GM21526 (cell line): ENCODE measurements around the gene SNAI1.
"Not testable (repeated sequence)": the region's sequence is repeated elsewhere in the genome, so short reads cannot be mapped to it uniquely, and the experiment has no call there.

Experiments used
- ATAC-seq: cut with Tn5 transposase; IDR thresholded peaks from one replicate; pipeline ENCODE4 v1.9.1; 2021; ENCODE audit warnings: moderate library complexity; ENCODE audit not compliant: unreplicated experiment, low FRiP score

Gene SNAI1

DNA sequence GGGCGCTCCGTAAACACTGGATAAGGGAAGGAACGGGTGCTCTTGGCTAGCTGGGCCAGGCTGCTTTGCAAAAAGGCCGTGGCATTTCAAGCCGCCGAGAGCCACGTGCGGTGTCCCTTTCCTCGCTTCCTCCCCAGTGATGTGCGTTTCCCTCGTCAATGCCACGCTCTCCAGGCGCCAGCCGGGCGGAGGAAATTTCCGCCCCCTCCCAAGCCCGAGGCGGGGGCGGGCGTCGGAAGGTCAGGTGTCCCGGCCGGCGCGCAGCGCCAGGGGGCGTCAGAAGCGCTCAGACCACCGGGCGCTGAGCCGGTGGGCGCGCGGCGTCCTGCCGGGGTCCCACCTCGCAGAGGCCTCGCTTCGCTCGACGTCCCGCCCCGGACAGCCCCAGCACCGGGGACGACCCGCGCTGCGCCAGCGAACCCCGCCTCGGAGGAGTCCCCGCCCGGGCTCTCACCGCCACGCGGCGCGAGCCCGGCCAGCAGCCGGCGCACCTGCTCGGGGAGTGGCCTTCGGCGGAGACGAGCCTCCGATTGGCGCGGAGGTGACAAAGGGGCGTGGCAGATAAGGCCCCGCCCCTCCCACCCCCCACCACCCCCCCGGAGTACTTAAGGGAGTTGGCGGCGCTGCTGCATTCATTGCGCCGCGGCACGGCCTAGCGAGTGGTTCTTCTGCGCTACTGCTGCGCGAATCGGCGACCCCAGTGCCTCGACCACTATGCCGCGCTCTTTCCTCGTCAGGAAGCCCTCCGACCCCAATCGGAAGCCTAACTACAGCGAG lies at the start of gene SNAI1:
Gene SNAI1, plus strand, starts transcription at position 635 of the 777 bp plus-strand sequence. Its CDS starts 80 bp downstream, at position 715.
- peak; percentile 64 for ATAC-seq

DNA sequence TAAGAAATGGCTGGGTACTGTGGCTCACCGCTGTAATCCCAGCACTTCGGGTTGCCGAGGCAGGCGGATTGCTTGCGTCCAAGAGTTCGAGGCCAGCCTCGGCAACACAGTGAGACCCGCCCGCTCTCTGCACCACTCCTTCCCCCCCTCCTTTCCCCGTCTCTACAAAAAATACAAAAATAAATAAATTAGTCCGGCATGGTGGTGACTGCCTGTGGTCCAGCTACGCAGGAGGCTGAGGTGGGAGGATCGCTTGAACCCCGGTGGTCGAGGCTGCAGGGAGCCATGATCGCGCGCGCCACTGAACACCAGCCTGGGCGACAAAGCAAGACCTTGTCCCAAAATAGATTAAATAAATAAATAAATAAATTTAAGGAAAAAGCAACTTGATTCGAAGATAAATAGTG lies 47.0 kb upstream of the SNAI1 start:
- ATAC-seq: no peak

- ATAC-seq: peak; percentile 73
These were observed 46.4 kb upstream of the SNAI1 start, which contains the start of gene RNF114 for GRCh38 chr20:49936153-49937026. RNF114 (plus strand) TSS chr20:49936397; CDS start chr20:49936413, 16 bp downstream.

DNA sequence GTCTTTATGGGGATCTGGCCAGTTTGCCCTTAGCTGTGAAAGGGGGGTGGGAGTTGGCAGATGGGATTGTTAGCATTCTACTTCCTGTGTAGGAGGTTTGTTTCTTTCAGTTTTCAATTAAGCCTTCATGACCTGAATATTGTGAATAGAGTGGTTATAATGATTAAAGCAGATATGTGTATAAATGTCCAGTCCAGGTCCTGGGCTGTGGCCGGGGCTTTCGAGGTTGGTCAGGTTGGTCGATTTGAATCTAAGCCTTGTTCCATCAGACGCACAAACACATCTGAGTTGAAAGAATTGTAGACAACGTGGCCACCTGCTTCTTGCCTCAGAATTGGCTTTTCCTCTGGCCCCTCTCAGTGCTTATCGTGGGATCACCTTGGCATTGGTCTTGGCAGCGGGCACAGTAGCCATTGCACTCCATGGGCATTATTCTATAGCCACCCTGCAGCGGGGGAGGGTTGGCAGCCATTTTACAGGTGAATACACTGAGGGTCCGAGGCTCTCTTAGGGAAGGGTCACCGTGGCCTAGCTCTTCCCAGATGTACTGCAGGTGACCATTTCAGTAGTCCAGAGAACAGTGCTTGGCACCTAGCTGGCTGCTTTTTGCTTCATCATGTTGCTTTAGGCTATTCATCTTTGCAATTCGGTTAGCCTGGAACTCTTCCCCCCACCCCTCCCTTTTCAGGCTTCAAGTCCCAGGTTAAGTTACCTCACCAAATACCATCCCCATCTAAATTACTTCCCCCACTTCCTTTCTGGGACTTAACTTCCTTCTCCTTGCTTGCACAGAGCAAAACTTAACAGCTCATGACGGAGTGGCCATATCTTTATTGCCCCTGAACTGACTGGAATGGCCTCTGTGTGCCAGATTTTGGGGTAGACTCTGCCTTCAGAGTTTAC lies 45.5 kb upstream of the SNAI1 start:
- no peak for ATAC-seq

DNA sequence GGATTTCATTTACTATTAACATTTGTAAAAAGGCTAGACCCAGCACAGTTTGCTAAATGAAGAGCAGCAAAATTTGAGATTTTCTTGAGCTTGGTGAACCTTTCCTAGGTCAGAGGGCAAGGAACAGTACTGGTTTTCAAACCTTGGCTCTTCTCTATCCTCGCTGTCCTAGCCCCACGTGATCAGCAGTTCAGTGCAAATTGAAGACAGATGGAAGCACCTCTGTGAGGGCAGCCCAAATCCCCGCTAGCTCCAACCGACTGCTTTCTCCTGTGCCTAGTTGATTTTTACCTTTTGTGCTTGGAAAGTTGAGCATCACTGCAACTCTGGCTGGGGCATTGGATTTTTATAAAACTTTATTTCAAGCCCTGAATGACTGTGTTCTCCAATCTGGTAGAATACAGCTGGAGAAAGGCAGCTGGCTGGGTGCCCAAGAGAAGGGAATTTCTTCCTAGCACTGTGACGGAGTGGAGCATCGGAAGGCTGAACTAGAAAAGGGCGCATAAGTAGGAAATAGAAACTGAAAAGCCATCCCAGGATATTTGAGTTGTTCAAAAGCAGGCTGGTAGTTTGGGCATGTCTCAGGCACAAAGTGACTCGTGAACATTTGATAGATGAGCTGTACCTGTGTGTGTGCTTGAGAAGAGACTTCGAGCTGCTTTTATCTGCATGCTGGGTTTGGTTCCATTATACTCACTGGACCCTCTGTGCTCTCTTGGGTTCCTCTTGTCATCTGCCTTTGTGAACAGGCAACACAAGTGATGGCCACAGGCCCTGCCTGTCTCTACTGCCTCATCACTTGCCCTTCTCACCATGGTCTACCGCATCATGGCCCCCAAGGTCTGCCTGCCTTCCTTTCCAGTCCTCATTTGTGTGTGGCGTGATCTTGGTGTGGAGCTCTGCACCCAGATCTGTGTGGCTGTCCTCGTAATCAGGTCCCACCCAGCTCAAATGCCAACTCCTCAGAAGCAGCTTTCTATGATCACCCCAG lies 44.3 kb upstream of the SNAI1 start:
- no peak for ATAC-seq

GRCh38 chr20:49941456-49941855 lies 41.3 kb upstream of the SNAI1 start:
- no peak for ATAC-seq

GRCh38 chr20:49942303-49942702 lies 40.5 kb upstream of the SNAI1 start:
- no peak for ATAC-seq

GRCh38 chr20:49942942-49943341 lies 39.8 kb upstream of the SNAI1 start:
- no peak for ATAC-seq

GRCh38 chr20:49945306-49945700 lies 37.5 kb upstream of the SNAI1 start:
- ATAC-seq: no peak

DNA sequence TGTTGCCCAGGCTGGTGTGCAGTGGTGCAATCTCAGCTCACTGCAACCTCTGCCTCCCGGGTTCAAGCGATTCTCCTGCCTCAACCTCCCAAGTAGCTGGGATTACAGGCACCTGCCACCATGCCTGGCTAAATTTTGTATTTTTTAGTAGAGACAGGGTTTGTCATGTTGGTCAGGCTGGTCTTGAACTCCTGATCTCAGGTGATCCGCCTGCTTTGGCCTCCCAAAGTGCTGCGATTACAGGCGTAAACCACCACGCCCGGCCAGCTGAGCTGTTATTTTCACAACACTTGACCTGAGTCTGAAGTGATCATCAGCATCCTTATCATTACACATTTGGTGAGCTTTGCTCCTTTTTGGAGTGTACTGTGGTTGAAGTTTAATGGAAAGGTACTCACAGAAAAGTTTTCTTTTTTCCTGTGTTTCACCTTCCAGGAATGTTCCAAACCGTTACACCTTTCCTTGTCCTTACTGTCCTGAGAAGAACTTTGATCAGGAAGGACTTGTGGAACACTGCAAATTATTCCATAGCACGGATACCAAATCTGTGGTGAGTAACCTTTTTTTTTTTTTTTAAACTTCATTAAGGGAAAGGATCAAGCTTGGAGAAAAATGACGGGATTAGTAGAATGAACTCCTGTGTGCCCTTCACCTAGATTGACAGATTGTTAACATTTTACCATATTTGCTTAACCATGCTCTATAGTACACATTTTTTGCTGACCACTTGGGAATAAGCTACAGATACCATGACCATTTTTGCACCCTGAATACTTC lies 36.9 kb upstream of the SNAI1 start:
- ATAC-seq: no peak

DNA sequence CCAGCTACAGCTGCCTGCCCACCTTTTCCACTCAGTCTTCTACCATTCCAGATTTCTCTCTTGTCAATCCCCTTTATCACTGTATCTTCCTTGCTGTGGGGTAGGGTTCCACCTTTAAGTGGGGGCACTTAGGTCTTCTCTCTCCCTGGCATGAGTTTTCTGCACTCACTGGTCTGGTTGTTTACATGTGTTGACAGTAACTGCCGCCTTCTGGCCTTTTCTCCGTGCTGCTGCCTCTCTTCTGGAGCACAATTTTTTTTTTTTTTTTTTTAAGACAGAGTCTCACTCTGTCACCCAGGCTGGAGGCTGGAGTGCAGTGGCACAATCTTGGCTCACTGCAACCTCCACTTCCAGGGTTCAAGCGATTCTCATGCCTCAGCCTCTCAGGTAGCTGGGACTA lies 34.6 kb upstream of the SNAI1 start:
- no peak for ATAC-seq

- ATAC-seq: no peak
These were observed 33.8 kb upstream of the SNAI1 start for GRCh38 chr20:49948809-49949507.

GRCh38 chr20:49951151-49951550 lies 31.6 kb upstream of the SNAI1 start:
- ATAC-seq: no peak

DNA sequence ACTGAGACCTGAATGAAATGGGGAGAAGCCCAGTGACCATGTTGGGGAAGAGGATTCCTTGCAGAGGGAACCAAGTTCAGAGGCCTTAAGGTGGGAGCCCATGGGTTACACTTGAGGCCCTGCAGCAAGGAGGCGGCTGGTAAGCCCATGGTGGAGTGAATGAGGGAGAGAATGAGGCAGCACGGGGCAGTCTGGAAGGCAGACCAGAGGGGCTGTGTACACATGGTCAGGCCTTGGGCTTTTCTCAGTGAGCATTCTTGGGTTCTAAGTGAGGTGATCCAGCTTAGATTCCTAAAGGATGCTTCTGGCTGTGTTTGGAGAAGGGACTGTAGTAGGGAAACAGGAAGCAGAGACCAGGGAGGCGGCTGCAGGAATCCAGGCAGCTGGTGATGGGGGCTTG lies 27.6 kb upstream of the SNAI1 start:
- no peak for ATAC-seq

GRCh38 chr20:49955830-49956396 lies 26.9 kb upstream of the SNAI1 start:
- ATAC-seq: not testable (repeated sequence)

GRCh38 chr20:49956689-49957088 lies 26.1 kb upstream of the SNAI1 start:
- no peak for ATAC-seq

GRCh38 chr20:49957089-49957938 lies 25.5 kb upstream of the SNAI1 start:
- ATAC-seq: not testable (repeated sequence)
